Kidney (tissue), 22 donors: ENCODE data around the gene AHSP. TPM values are rescaled to one million over a fixed set of nuclear protein-coding genes. Genes with fewer than 3 reads are reported as not detected.
A peak's percentile ranks its signal among the peaks of the same experiment; 100 is the strongest.

ENCODE experiments used
- DNase-seq, 5 donors: peaks; one replicate each; pipeline ENCODE4 v3.0.0-alpha.2; 2013 to 2020
- FAIRE-seq: peaks from 2 replicates; lab custom pipeline; 2012; peaks lifted over from hg19 to GRCh38; lab: Jason Lieb, UNC
- H3K27ac ChIP-seq, 2 donors: one replicate each; pipeline ENCODE4 v1.7.0; 2013; ENCODE audit warnings: low read depth in 2 of 2, low read length in 2 of 2, inconsistent platforms in 1 of 2
- H3K27me3 ChIP-seq: one replicate; pipeline ENCODE4 v1.7.1; 2013; ENCODE audit warnings: low read length, inconsistent platforms; ENCODE audit not compliant: control insufficient read depth, insufficient read depth
- H3K36me3 ChIP-seq, 3 donors: one replicate each; pipeline versions ENCODE4 v1.7.0 to v1.7.1; 2013; ENCODE audit warnings: low read length in 3 of 3, control low read depth in 1 of 3, inconsistent platforms in 1 of 3; ENCODE audit not compliant: insufficient read depth in 3 of 3, control insufficient read depth in 2 of 3
- H3K4me1 ChIP-seq, 3 donors: one replicate each; pipeline versions ENCODE4 v1.7.0 to v1.7.1; 2013; ENCODE audit warnings: low read length in 3 of 3, inconsistent platforms in 1 of 3, low read depth in 1 of 3; ENCODE audit not compliant: control insufficient read depth in 2 of 3, insufficient read depth in 2 of 3
- H3K4me3 ChIP-seq, 3 donors: one replicate each; pipeline versions ENCODE4 v1.7.0 to v1.8.1; 2013; ENCODE audit warnings: low read length in 3 of 3, control low read depth in 1 of 3, inconsistent platforms in 1 of 3
- H3K9ac ChIP-seq, 3 donors: one replicate each; pipeline versions ENCODE4 v1.7.0 to v1.7.1; 2013; ENCODE audit warnings: low read length in 3 of 3, control low read depth in 1 of 3, inconsistent platforms in 1 of 3
- H3K9me3 ChIP-seq, 3 donors: one replicate each; pipeline versions ENCODE4 v1.7.0 to v1.7.1; 2013; ENCODE audit warnings: low read length in 3 of 3, control low read depth in 1 of 3, inconsistent platforms in 1 of 3; ENCODE audit not compliant: control insufficient read depth in 2 of 3, insufficient read depth in 1 of 3
- CTCF ChIP-seq: IDR thresholded peaks from 3 replicates; pipeline ENCODE4 v1.5.1; 2012; ENCODE audit warnings: mild to moderate bottlenecking, moderate library complexity, borderline replicate concordance; ENCODE audit not compliant: insufficient read depth; ENCODE audit errors: extremely low read depth
- intact Hi-C: fragments of 100-400 bp; cut with DNase I; formaldehyde crosslinking; loops from one replicate; pipeline ENCODE4 v1.11.1; 2022
- long read RNA-seq, 10 donors: library from polyadenylated mRNA in 1 of 10; unstranded in 1 of 10; transcript quantifications; one replicate each; pipeline ENCODE4 v2.0.0 and lab custom pipeline, GENCODE V29; 2021 to 2026
- polyA plus RNA-seq: library from polyadenylated mRNA; stranded (reverse); fragments of 350-450 nt; fragmentation: Illumina TruSeq; extraction: RNeasy Lipid Tissue Mini Kit (QIAGEN cat#74804); gene quantifications from one replicate; pipeline ENCODE4 v1.2.3, GENCODE V29; 2014; ENCODE audit warnings: low read depth, low replicate concordance; ENCODE audit not compliant: insufficient read depth
- total RNA-seq: library from RNA; stranded (reverse); fragmentation: NEBNext Ultra II Directional; extraction: Animal tissue kit (Norgen Biotek cat#: 25700); gene quantifications from one replicate; pipeline ENCODE4 v1.2.1, GENCODE V29; 2021
- donor health status: control.
- donor health status: control.
- donor health status: control.
- donor health status: control.
- donor health status: control.
- donor health status: DM: yes; HTN: yes; CAD: no.
- donor health status: Normal renal cell carcinoma (clear cell type).

The AHSP gene
- total RNA-seq (not detected), polyA plus RNA-seq (not detected)
- long read RNA-seq, donor 1, partial matches to known transcripts, result 0 of 2 reads
- long read RNA-seq, donor 1, other reads (novel, unspliced or antisense), result 0 of 2 reads
- long read RNA-seq, donor 2, transcript AHSP-201 (3 exons, 524 nt), result major isoform, 17 of 17 reads
- long read RNA-seq, donor 2, partial matches to known transcripts, result 0 of 17 reads
- long read RNA-seq, donor 2, other reads (novel, unspliced or antisense), result 0 of 17 reads
- long read RNA-seq, donor 3, partial matches to known transcripts, result 0 of 4 reads
- long read RNA-seq, donor 3, other reads (novel, unspliced or antisense), result 0 of 4 reads
- long read RNA-seq, donor 4, partial matches to known transcripts, result 0 of 4 reads
- long read RNA-seq, donor 4, other reads (novel, unspliced or antisense), result 0 of 4 reads
- long read RNA-seq, donor 5, partial matches to known transcripts, result 0 of 2 reads
- long read RNA-seq, donor 5, other reads (novel, unspliced or antisense), result 0 of 2 reads
- long read RNA-seq, donor 6, transcript AHSP-201 (3 exons, 524 nt), result major isoform, 14 of 14 reads
- long read RNA-seq, donor 6, partial matches to known transcripts, result 0 of 14 reads
- long read RNA-seq, donor 6, other reads (novel, unspliced or antisense), result 0 of 14 reads
- long read RNA-seq, donor 7, result 0 reads
- long read RNA-seq, donor 8, transcript AHSP-201 (3 exons, 524 nt), result major isoform, 10 of 10 reads
- long read RNA-seq, donor 8, partial matches to known transcripts, result 0 of 10 reads
- long read RNA-seq, donor 8, other reads (novel, unspliced or antisense), result 0 of 10 reads
- long read RNA-seq, donor 9, partial matches to known transcripts, result 0 of 2 reads
- long read RNA-seq, donor 9, other reads (novel, unspliced or antisense), result 0 of 2 reads
- long read RNA-seq, donor 10, partial matches to known transcripts, result 0 of 2 reads
- long read RNA-seq, donor 10, other reads (novel, unspliced or antisense), result 0 of 2 reads

GRCh38 chr16:31527734-31528274 lies at the start of gene AHSP:
AHSP (plus strand) TSS chr16:31527900; CDS start chr16:31528140, 240 bp downstream.
- no peak for DNase-seq
- Histone ChIP-seq H3K4me3 (peak within 1 kb of the TSS in 2 of 3 donors; percentile 50 to 52), H3K9me3 (no peaks in the 10 kb centered on the region), H3K27me3 (peaks cover 4% of the 10 kb centered on the region), H3K4me1 (peaks cover 0 to 2% (median 0%) of the 10 kb centered on the region in 3 donors), H3K9ac (peak within 1 kb of the TSS in 1 of 3 donors; percentile 40), H3K36me3 (no peaks in the 10 kb centered on the region), H3K27ac (no peak within 1 kb of the TSS)
- no peak for FAIRE-seq
- intact Hi-C loops, result no loop called here
- no peak for TF ChIP-seq CTCF

GRCh38 chr16:31478956-31479355 lies 48.7 kb upstream of the AHSP start:
- H3K9ac ChIP-seq, result no peak overlapping the region
- no peak for FAIRE-seq
- DNase-seq, result no peak
- no peak for TF ChIP-seq CTCF
- no peaks in the 10 kb centered on the region for H3K9me3 ChIP-seq
- peaks cover 0 to 16% (median 3%) of the 10 kb centered on the region in 3 donors for H3K4me1 ChIP-seq
- H3K27ac ChIP-seq, result peak overlapping the region in 1 of 2 donors; percentile 1
- peaks cover 0 to 4% (median 0%) of the 10 kb centered on the region in 3 donors for H3K36me3 ChIP-seq
- no peaks in the 10 kb centered on the region for H3K27me3 ChIP-seq
- intact Hi-C loops, result no loop called here
- no peak overlapping the region for H3K4me3 ChIP-seq

GRCh38 chr16:31479751-31480150 lies 47.9 kb upstream of the AHSP start:
- intact Hi-C loops, result no loop called here
- Histone ChIP-seq H3K27ac (no peak overlapping the region), H3K9ac (no peak overlapping the region), H3K36me3 (peaks cover 0 to 4% (median 0%) of the 10 kb centered on the region in 3 donors), H3K27me3 (no peaks in the 10 kb centered on the region), H3K4me3 (no peak overlapping the region), H3K9me3 (no peaks in the 10 kb centered on the region), H3K4me1 (peaks cover 0 to 16% (median 3%) of the 10 kb centered on the region in 3 donors)
- FAIRE-seq (no peak), DNase-seq (peak in 1 of 5 donors; percentile 43)
- no peak for TF ChIP-seq CTCF
